H1 (cell line): ENCODE results near the gene SEPTIN2. TPM values are rescaled to one million over a fixed set of nuclear protein-coding genes. Genes with fewer than 3 reads are reported as not detected.
A peak's percentile ranks its signal among the peaks of the same experiment; 100 is the strongest.

ENCODE experiments used
- ATF2 ChIP-seq: IDR thresholded peaks from 2 replicates; pipeline ENCODE4 v1.6.1; 2012; ENCODE audit warnings: low read length, inconsistent platforms
- ATF3 ChIP-seq: IDR thresholded peaks from 2 replicates; pipeline ENCODE4 v1.6.1; 2011; ENCODE audit warnings: low read depth, mild to moderate bottlenecking, low read length; ENCODE audit not compliant: insufficient read depth
- EP300 ChIP-seq, 2 experiments: IDR thresholded peaks; 1 replicate in 1 of 2; 2 replicates in 1 of 2; pipeline ENCODE4 v1.6.1; 2011 to 2012; ENCODE audit warnings: low read depth in 2 of 2, low read length in 2 of 2, mild to moderate bottlenecking in 2 of 2, borderline replicate concordance in 1 of 2, inconsistent platforms in 1 of 2, moderate library complexity in 1 of 2
- KDM4A ChIP-seq: IDR thresholded peaks from one replicate; pipeline ENCODE4 v1.7.1; 2012; ENCODE audit warnings: low read depth, mild to moderate bottlenecking, moderate library complexity, low read length, inconsistent platforms; ENCODE audit not compliant: severe bottlenecking
- KDM5A ChIP-seq: fragments of 200-600 bp; IDR thresholded peaks from 2 replicates; pipeline ENCODE4 v1.7.1; 2012; ENCODE audit warnings: mild to moderate bottlenecking, low read length, inconsistent platforms, mixed read lengths
- POLR2AphosphoS5 ChIP-seq: IDR thresholded peaks from 2 replicates; pipeline ENCODE4 v1.6.1; 2011; ENCODE audit warnings: low read depth, low read length
- SIN3A ChIP-seq, 2 experiments: IDR thresholded peaks in 1 of 2; conservative IDR thresholded peaks in 1 of 2; 2 replicates each; pipeline ENCODE4 v1.6.1; 2011 to 2012; ENCODE audit warnings: low read length in 2 of 2, improper control_type of control experiment in 1 of 2, low read depth in 1 of 2, mild to moderate bottlenecking in 1 of 2
- SIX5 ChIP-seq: IDR thresholded peaks from 2 replicates; pipeline ENCODE4 v1.6.1; 2011; ENCODE audit warnings: mild to moderate bottlenecking, low read depth, low read length
- polyA plus RNA-seq, 7 experiments: library from polyadenylated mRNA; depleted of rRNA in 3 of 7; stranded (reverse) in 5 of 7; unstranded in 2 of 7; fragments of >200 nt in 5 of 7; fragments of 200-250 nt in 2 of 7; gene quantifications; 1 replicate in 5 of 7; 2 replicates in 1 of 7; 4 replicates in 1 of 7; pipeline versions ENCODE4 v1.2.1 to v1.2.3, GENCODE V29; 2011 to 2013; ENCODE audit warnings: missing spikeins in 2 of 7, mixed read lengths in 2 of 7
- total RNA-seq: library from RNA; stranded (reverse); fragmentation: NEBNext Ultra II Directional; extraction: Animal tissue kit (Norgen Biotek cat#: 25700); gene quantifications from 2 replicates; pipeline ENCODE4 v1.2.1, GENCODE V29; 2021

SEPTIN2 gene
- total and polyA plus RNA-seq, 2 of the 8 experiments (the other 6 are each of a cell fraction or from before 2014, with no cell fraction given) = 392 to 650 TPM

- TF ChIP-seq ATF3 (peak; percentile 67), POLR2AphosphoS5 (peak; percentile 74), EP300 (IDR thresholded peaks at IDR 0.05; ENCODE audit: borderline replicate concordance in 1 of 2, low read depth in 2 of 2, low read length in 2 of 2) (peak in 1 of 2 experiments; percentile 5; a peak in 1 of 3 replicates), ATF2 (no peak; the same call in 1 of the 2 replicates), SIN3A (conservative IDR thresholded peaks at IDR 0.05 in 1 of 2, IDR thresholded peaks at IDR 0.05 in 1 of 2; ENCODE audit: low read depth in 1 of 2, low read length in 2 of 2) (peak; percentile 34 to 79; a peak in 2 of 4 replicates), KDM4A (no peak), KDM5A (peak; percentile 51), SIX5 (no peak; the same call in 1 of the 2 replicates)
- TF ChIP-seq, all 59 proteins: peak for 33
Measured at GRCh38 chr2:241315093-241315878, 439 bp upstream of the SEPTIN2 start, which contains the start of gene HDLBP (continued).
